H1 (cell line): ENCODE results near the gene PRR16. TPM values are rescaled to one million over a fixed set of nuclear protein-coding genes. Genes with fewer than 3 reads are reported as not detected.

Experiments
- CTCF ChIA-PET: fragments of 300-600 bp; sonication (Branson Sonifier 250); formaldehyde crosslinking; loops from one replicate; lab custom pipeline; 2021; ENCODE audit not compliant: partially characterized antibody; lab: Charles Lee
- POLR2A ChIA-PET: fragments of 300-600 bp; sonication (Branson Sonifier 250); formaldehyde crosslinking; loops from one replicate; lab custom pipeline; 2021; ENCODE audit warnings: inconsistent platforms; ENCODE audit not compliant: partially characterized antibody; lab: Charles Lee
- DNase-seq, 2 experiments: peaks; one replicate each; pipeline versions ENCODE4 v3.0.0 to v3.0.0-alpha.2; 2010 to 2022; ENCODE audit warnings: low spot score in 2 of 2, low read depth in 1 of 2, mixed read lengths in 1 of 2
- FAIRE-seq: peaks from 2 replicates; lab custom pipeline; 2011; peaks lifted over from hg19 to GRCh38; lab: Jason Lieb, UNC
- H2AFZ ChIP-seq: 2 replicates; pipeline ENCODE4 v1.8.1; 2012; ENCODE audit warnings: low read length, inconsistent platforms
- H2AK5ac ChIP-seq: 2 replicates; pipeline ENCODE4 v1.6.1; 2013; ENCODE audit warnings: low read depth, low read length
- H2BK120ac ChIP-seq: replicated peaks from 2 replicates; pipeline ENCODE3; 2013; ENCODE audit warnings: low read depth, low read length, inconsistent platforms
- H2BK12ac ChIP-seq: 2 replicates; pipeline ENCODE4 v1.6.1; 2013; ENCODE audit warnings: low read depth, low read length
- H2BK15ac ChIP-seq: 2 replicates; pipeline ENCODE4 v1.6.1; 2013; ENCODE audit warnings: low read length
- H2BK20ac ChIP-seq: 2 replicates; pipeline ENCODE4 v1.6.1; 2013; ENCODE audit warnings: low read length
- H2BK5ac ChIP-seq: 2 replicates; pipeline ENCODE4 v1.6.1; 2013; ENCODE audit warnings: low read depth, low read length
- H3K14ac ChIP-seq: 2 replicates; pipeline ENCODE4 v1.6.1; 2013; ENCODE audit warnings: inconsistent platforms; ENCODE audit not compliant: insufficient read length
- H3K18ac ChIP-seq: 2 replicates; pipeline ENCODE4 v1.6.1; 2013; ENCODE audit warnings: low read length; ENCODE audit errors: extremely low read depth
- H3K23ac ChIP-seq: 2 replicates; pipeline ENCODE4 v1.6.1; 2013; ENCODE audit warnings: inconsistent platforms; ENCODE audit not compliant: insufficient read length
- H3K23me2 ChIP-seq: 2 replicates; pipeline ENCODE4 v1.6.1; 2013; ENCODE audit warnings: low read depth, low read length
- H3K27ac ChIP-seq: 2 replicates; pipeline ENCODE4 v1.6.1; 2011; ENCODE audit warnings: low read depth, low read length, inconsistent platforms
- H3K27me3 ChIP-seq, 4 experiments: replicated peaks in 1 of 4; 1 replicate in 1 of 4; 2 replicates in 3 of 4; pipeline versions ENCODE4 v1.6.1 to v1.8.1; 2011 to 2013; ENCODE audit warnings: low read length in 3 of 4, mild to moderate bottlenecking in 3 of 4, inconsistent platforms in 2 of 4, mixed read lengths in 2 of 4, moderate library complexity in 1 of 4; ENCODE audit not compliant: control insufficient read depth in 3 of 4, insufficient read depth in 3 of 4; ENCODE audit errors: extremely low read depth in 1 of 4
- H3K36me3 ChIP-seq, 4 experiments: 2 replicates each; pipeline versions ENCODE4 v1.6.1 to v1.8.1; 2011 to 2013; ENCODE audit warnings: mild to moderate bottlenecking in 4 of 4, low read length in 3 of 4, moderate library complexity in 2 of 4, control low read depth in 1 of 4, inconsistent platforms in 1 of 4; ENCODE audit not compliant: insufficient read depth in 4 of 4, control insufficient read depth in 2 of 4
- H3K4ac ChIP-seq: replicated peaks from 2 replicates; pipeline ENCODE3; 2013; ENCODE audit warnings: low read length, low read depth, mixed read lengths, inconsistent platforms; ENCODE audit not compliant: insufficient read length
- H3K4me1 ChIP-seq, 4 experiments: replicated peaks in 1 of 4; 1 replicate in 1 of 4; 2 replicates in 3 of 4; pipeline versions ENCODE4 v1.6.1 to v1.8.1; 2011 to 2013; ENCODE audit warnings: low read length in 3 of 4, inconsistent platforms in 2 of 4, mixed read lengths in 1 of 4; ENCODE audit not compliant: insufficient read depth in 4 of 4, control insufficient read depth in 3 of 4
- H3K4me2 ChIP-seq, 2 experiments: 2 replicates each; pipeline versions ENCODE4 v1.6.1 to v1.8.1; 2011 to 2013; ENCODE audit warnings: low read depth in 2 of 2, low read length in 2 of 2, control low read depth in 1 of 2, inconsistent platforms in 1 of 2, mild to moderate bottlenecking in 1 of 2; ENCODE audit not compliant: insufficient read depth in 1 of 2
- H3K4me3 ChIP-seq, 4 experiments: fragments of 200-600, 300-600 bp in 1 of 4; sonication (generic), shearing (Covaris generic), sonication (Bioruptor Twin) in 1 of 4; 2 replicates each; pipeline versions ENCODE4 v1.5.1 to v1.8.1; 2011 to 2016; ENCODE audit warnings: low read length in 4 of 4, low read depth in 3 of 4, control low read depth in 2 of 4, inconsistent platforms in 2 of 4, mild to moderate bottlenecking in 2 of 4, mixed read lengths in 1 of 4, moderate library complexity in 1 of 4; ENCODE audit not compliant: insufficient read depth in 2 of 4; ENCODE audit errors: extremely low read depth in 1 of 4
- H3K56ac ChIP-seq: replicated peaks from 2 replicates; pipeline ENCODE3; 2013; ENCODE audit warnings: low read depth, mild to moderate bottlenecking, mixed read lengths, low read length, inconsistent platforms; ENCODE audit not compliant: insufficient read length
- H3K79me1 ChIP-seq: 2 replicates; pipeline ENCODE4 v1.6.1; 2013; ENCODE audit warnings: low read depth, low read length, control low read depth
- H3K79me2 ChIP-seq, 2 experiments: 2 replicates each; pipeline versions ENCODE4 v1.6.1 to v1.8.1; 2012 to 2013; ENCODE audit warnings: low read length in 2 of 2, mild to moderate bottlenecking in 2 of 2, inconsistent platforms in 1 of 2; ENCODE audit not compliant: insufficient read depth in 2 of 2, control insufficient read depth in 1 of 2
- H3K9ac ChIP-seq, 4 experiments: replicated peaks in 1 of 4; 1 replicate in 1 of 4; 2 replicates in 3 of 4; pipeline versions ENCODE4 v1.6.1 to v1.8.1; 2011 to 2013; ENCODE audit warnings: low read depth in 3 of 4, low read length in 3 of 4, control low read depth in 2 of 4, mild to moderate bottlenecking in 2 of 4, moderate library complexity in 2 of 4, inconsistent platforms in 1 of 4; ENCODE audit errors: extremely low read depth in 1 of 4
- H3K9me3 ChIP-seq, 2 experiments: 2 replicates each; pipeline versions ENCODE4 v1.6.1 to v1.8.1; 2012 to 2013; ENCODE audit warnings: mild to moderate bottlenecking in 2 of 2, moderate library complexity in 2 of 2, control low read depth in 1 of 2, inconsistent platforms in 1 of 2, low read depth in 1 of 2, low read length in 1 of 2, mixed read lengths in 1 of 2; ENCODE audit not compliant: insufficient read depth in 2 of 2
- H4K20me1 ChIP-seq, 2 experiments: replicated peaks in 1 of 2; 2 replicates each; pipeline versions ENCODE3 to v1.8.1; 2011 to 2013; ENCODE audit warnings: inconsistent platforms in 2 of 2, low read length in 2 of 2, mild to moderate bottlenecking in 1 of 2; ENCODE audit not compliant: insufficient read depth in 2 of 2, control insufficient read depth in 1 of 2
- H4K5ac ChIP-seq: 2 replicates; pipeline ENCODE4 v1.6.1; 2013; ENCODE audit warnings: low read length, low read depth, mixed read lengths, inconsistent platforms; ENCODE audit not compliant: insufficient read length
- H4K8ac ChIP-seq: 2 replicates; pipeline ENCODE4 v1.8.0; 2013; ENCODE audit warnings: mild to moderate bottlenecking, moderate library complexity, low read length, inconsistent platforms; ENCODE audit not compliant: insufficient read depth; ENCODE audit errors: extremely low read depth
- H4K91ac ChIP-seq: replicated peaks from 2 replicates; pipeline ENCODE3; 2013; ENCODE audit warnings: low read length, mixed read lengths, inconsistent platforms; ENCODE audit not compliant: insufficient read length
- CBX5 ChIP-seq: fragments of 300-800, 300-1000 bp; sonication (generic); IDR thresholded peaks from 2 replicates; pipeline ENCODE4 v1.7.1; 2016; ENCODE audit warnings: antibody characterized with exemption, low read length, low read depth
- CEBPB ChIP-seq: IDR thresholded peaks from 2 replicates; pipeline ENCODE4 v1.6.1; 2012; ENCODE audit warnings: low read depth, low read length
- CREB1 ChIP-seq: IDR thresholded peaks from 2 replicates; pipeline ENCODE4 v1.6.1; 2012; ENCODE audit warnings: inconsistent platforms
- EP300 ChIP-seq, 2 experiments: IDR thresholded peaks; 1 replicate in 1 of 2; 2 replicates in 1 of 2; pipeline ENCODE4 v1.6.1; 2011 to 2012; ENCODE audit warnings: low read depth in 2 of 2, low read length in 2 of 2, mild to moderate bottlenecking in 2 of 2, borderline replicate concordance in 1 of 2, inconsistent platforms in 1 of 2, moderate library complexity in 1 of 2
- GABPA ChIP-seq: IDR thresholded peaks from 2 replicates; pipeline ENCODE4 v1.6.1; 2011; ENCODE audit warnings: mild to moderate bottlenecking, low read length, moderate library complexity, borderline replicate concordance; ENCODE audit not compliant: insufficient read depth
- JUN ChIP-seq: IDR thresholded peaks from 2 replicates; pipeline ENCODE4 v1.6.1; 2011; ENCODE audit warnings: low read depth, mild to moderate bottlenecking, improper control_type of control experiment, low read length
- KDM5A ChIP-seq: fragments of 200-600 bp; IDR thresholded peaks from 2 replicates; pipeline ENCODE4 v1.7.1; 2012; ENCODE audit warnings: mild to moderate bottlenecking, low read length, inconsistent platforms, mixed read lengths
- POLR2A ChIP-seq, 2 experiments: IDR thresholded peaks; 1 replicate in 1 of 2; 2 replicates in 1 of 2; pipeline ENCODE4 v1.6.1; 2011; ENCODE audit warnings: low read depth in 2 of 2, low read length in 2 of 2, mild to moderate bottlenecking in 2 of 2; ENCODE audit errors: control extremely low read depth in 1 of 2
- RXRA ChIP-seq: IDR thresholded peaks from 2 replicates; pipeline ENCODE4 v1.6.1; 2011; ENCODE audit warnings: low read depth, mild to moderate bottlenecking, low read length, moderate library complexity; ENCODE audit not compliant: insufficient read depth
- SIX5 ChIP-seq: IDR thresholded peaks from 2 replicates; pipeline ENCODE4 v1.6.1; 2011; ENCODE audit warnings: mild to moderate bottlenecking, low read depth, low read length
- TCF12 ChIP-seq: IDR thresholded peaks from 2 replicates; pipeline ENCODE4 v1.6.1; 2011; ENCODE audit warnings: low read depth, mild to moderate bottlenecking, low read length
- TEAD4 ChIP-seq: IDR thresholded peaks from 2 replicates; pipeline ENCODE4 v1.6.1; 2012; ENCODE audit warnings: low read depth, low read length, inconsistent platforms, mixed read lengths
- WGBS, 2 experiments: shearing (Covaris generic) in 1 of 2; methylation state at CpG; one replicate each; pipeline versions ENCODE4 v1.1.6 to v1.1.7; 2013 to 2015; ENCODE audit warnings: low lambda C conversion rate in 2 of 2, mixed read lengths in 2 of 2, inconsistent platforms in 1 of 2, low coverage in 1 of 2, missing lambda C conversion rate in 1 of 2; ENCODE audit not compliant: insufficient replicate concordance in 2 of 2, insufficient coverage in 1 of 2, insufficient read length in 1 of 2; ENCODE audit errors: extremely low coverage in 1 of 2, missing lambda C conversion rate in 1 of 2; 5-methylcytosine and 5-hydroxymethylcytosine counted together
- polyA plus RNA-seq, 7 experiments: library from polyadenylated mRNA; depleted of rRNA in 3 of 7; stranded (reverse) in 5 of 7; unstranded in 2 of 7; fragments of >200 nt in 5 of 7; fragments of 200-250 nt in 2 of 7; gene quantifications; 1 replicate in 5 of 7; 2 replicates in 1 of 7; 4 replicates in 1 of 7; pipeline versions ENCODE4 v1.2.1 to v1.2.3, GENCODE V29; 2011 to 2013; ENCODE audit warnings: missing spikeins in 2 of 7, mixed read lengths in 2 of 7
- total RNA-seq: library from RNA; stranded (reverse); fragmentation: NEBNext Ultra II Directional; extraction: Animal tissue kit (Norgen Biotek cat#: 25700); gene quantifications from 2 replicates; pipeline ENCODE4 v1.2.1, GENCODE V29; 2021
- TF ChIP-seq, protein P1 (sequence below): IDR thresholded peaks from 2 replicates; pipeline ENCODE4 v1.6.1; 2012; ENCODE audit warnings: inconsistent platforms

PRR16 gene
- total and polyA plus RNA-seq, 2 of the 8 experiments (the other 6 are each of a cell fraction or from before 2014, with no cell fraction given), result 0.73 to 1.6 TPM

DNA sequence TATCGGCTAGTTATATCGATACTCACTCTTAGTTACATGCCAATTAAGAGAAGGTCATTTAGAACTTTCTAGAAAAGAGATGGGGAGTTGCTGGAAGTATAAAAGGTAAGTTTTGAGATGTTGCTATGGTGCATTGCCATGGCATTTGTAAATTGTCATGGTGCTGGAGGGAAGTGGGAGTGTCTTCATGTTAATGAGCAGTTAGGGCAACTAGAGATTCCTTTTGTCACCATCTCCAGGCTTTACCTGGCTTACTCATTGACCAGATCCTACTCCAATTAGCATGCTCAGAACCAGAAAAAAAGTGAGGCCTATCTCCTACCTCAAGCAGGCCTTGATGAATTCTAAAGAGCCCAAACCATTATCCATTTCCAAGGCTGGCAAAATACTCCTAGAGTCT lies 82.8 kb downstream of the PRR16 start:
- POLR2A ChIA-PET, result no interaction called here
- 89% methylated on average over 2 of the region's 2 CpGs; no CpG with 5 or more reads in 1 of the 2 experiments for WGBS, 2 experiments
- H3K18ac ChIP-seq, result no peak overlapping the region
- H4K20me1 ChIP-seq, result no peaks in the 10 kb centered on the region
- no peak overlapping the region for H2BK20ac ChIP-seq
- H3K4me1 ChIP-seq, result no peaks in the 10 kb centered on the region
- no peak overlapping the region for H2BK12ac ChIP-seq
- TF ChIP-seq EP300 (IDR thresholded peaks at IDR 0.05; ENCODE audit: borderline replicate concordance in 1 of 2, low read depth in 2 of 2, low read length in 2 of 2) (no peak), KDM5A (no peak), CREB1 (no peak), JUN (no peak), TCF12 (no peak), RXRA (no peak), CEBPB (no peak), CBX5 (no peak), TEAD4 (no peak), SIX5 (no peak), POLR2A (IDR thresholded peaks at IDR 0.05; ENCODE audit: control extremely low read depth in 1 of 2, low read depth in 2 of 2, low read length in 2 of 2) (no peak), GABPA (no peak)
- TF ChIP-seq, protein P1, sequence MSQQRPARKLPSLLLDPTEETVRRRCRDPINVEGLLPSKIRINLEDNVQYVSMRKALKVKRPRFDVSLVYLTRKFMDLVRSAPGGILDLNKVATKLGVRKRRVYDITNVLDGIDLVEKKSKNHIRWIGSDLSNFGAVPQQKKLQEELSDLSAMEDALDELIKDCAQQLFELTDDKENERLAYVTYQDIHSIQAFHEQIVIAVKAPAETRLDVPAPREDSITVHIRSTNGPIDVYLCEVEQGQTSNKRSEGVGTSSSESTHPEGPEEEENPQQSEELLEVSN, result no peak
- H4K5ac ChIP-seq, result no peak overlapping the region
- H3K27ac ChIP-seq, result no peak overlapping the region
- no peak overlapping the region for H3K4me3 ChIP-seq
- no peak overlapping the region for H2BK120ac ChIP-seq
- H3K14ac ChIP-seq, result no peak overlapping the region
- no peak overlapping the region for H3K23ac ChIP-seq
- H2BK15ac ChIP-seq, result no peak overlapping the region
- no peaks in the 10 kb centered on the region for H3K27me3 ChIP-seq
- no peak overlapping the region for H3K4me2 ChIP-seq
- H3K56ac ChIP-seq, result no peak overlapping the region
- H2BK5ac ChIP-seq, result no peak overlapping the region
- H4K8ac ChIP-seq, result no peak overlapping the region
- CTCF ChIA-PET, result no interaction called here
- H3K36me3 ChIP-seq, result no peaks in the 10 kb centered on the region
- no peak overlapping the region for H3K4ac ChIP-seq
- no peaks in the 10 kb centered on the region for H3K79me2 ChIP-seq
- no peak for DNase-seq
- H3K79me1 ChIP-seq, result no peaks in the 10 kb centered on the region
- FAIRE-seq, result no peak
- H2AFZ ChIP-seq, result no peak overlapping the region
- no peak overlapping the region for H2AK5ac ChIP-seq
- H4K91ac ChIP-seq, result no peak overlapping the region
- H3K23me2 ChIP-seq, result no peaks in the 10 kb centered on the region
- no peaks in the 10 kb centered on the region for H3K9me3 ChIP-seq
- H3K9ac ChIP-seq, result no peak overlapping the region
